Gastroesophageal sphincter (tissue), 3 donors: ENCODE measurements around the gene BIRC6.

ENCODE experiments used
- CTCF ChIP-seq, 4 experiments: fragments of 200-600 bp in 2 of 4; fragments of 450-650 bp in 2 of 4; sonication (generic) in 1 of 4; IDR thresholded peaks; one replicate each; pipeline ENCODE4 v1.5.1; 2017 to 2019; ENCODE audit warnings: antibody characterized with exemption in 4 of 4, mild to moderate bottlenecking in 2 of 4, moderate library complexity in 2 of 4
- POLR2AphosphoS5 ChIP-seq: sonication (generic); formaldehyde crosslinking; IDR thresholded peaks from one replicate; pipeline ENCODE4 v1.6.1; 2017; ENCODE audit warnings: antibody characterized with exemption

- no peak for TF ChIP-seq CTCF (IDR thresholded peaks at IDR 0.05)
- no peak for TF ChIP-seq POLR2AphosphoS5
Measured at GRCh38 chr2:32562906-32563305, 206.1 kb downstream of the BIRC6 start.
